Measurements from ENCODE around the gene AFG3L2. TPM values are rescaled to one million over a fixed set of nuclear protein-coding genes. Genes with fewer than 3 reads are reported as not detected.

AFG3L2 gene
- total RNA-seq, 6 experiments from 2014 or later = 35.2 to 44.4 (median 39.0) TPM

DNA sequence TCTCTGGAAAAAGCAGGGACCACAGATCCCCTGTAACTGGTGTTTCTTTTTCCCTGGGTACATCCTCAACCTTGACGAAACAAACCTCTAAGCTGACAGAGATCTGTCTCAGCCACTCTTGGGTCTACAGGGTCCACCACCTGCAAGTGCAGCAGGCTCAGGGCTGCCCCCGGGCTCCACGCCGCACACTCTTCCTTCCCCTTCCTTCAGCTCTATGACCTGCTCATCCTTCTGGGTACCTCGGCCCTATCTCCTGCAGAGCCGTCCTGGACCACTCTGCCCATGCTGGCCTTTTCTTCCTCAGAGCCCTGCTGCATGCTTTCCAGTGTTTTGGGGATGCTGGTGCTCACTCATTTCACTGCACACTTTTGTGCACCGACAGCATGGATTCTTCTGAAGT lies 41.5 kb downstream of the AFG3L2 start:
- H3K4me1 Mint-ChIP-seq (ENCODE audit: low read depth) = peaks cover 25% of the 10 kb centered on the region
- H3K36me3 Mint-ChIP-seq (ENCODE audit: low read depth) = peaks cover 32% of the 10 kb centered on the region
- H3K27me3 Mint-ChIP-seq (ENCODE audit: insufficient read depth) = peaks cover 5% of the 10 kb centered on the region; the same call in 1 of the 2 replicates
- no peak overlapping the region for H3K27ac Mint-ChIP-seq
- TF ChIP-seq, protein P1, sequence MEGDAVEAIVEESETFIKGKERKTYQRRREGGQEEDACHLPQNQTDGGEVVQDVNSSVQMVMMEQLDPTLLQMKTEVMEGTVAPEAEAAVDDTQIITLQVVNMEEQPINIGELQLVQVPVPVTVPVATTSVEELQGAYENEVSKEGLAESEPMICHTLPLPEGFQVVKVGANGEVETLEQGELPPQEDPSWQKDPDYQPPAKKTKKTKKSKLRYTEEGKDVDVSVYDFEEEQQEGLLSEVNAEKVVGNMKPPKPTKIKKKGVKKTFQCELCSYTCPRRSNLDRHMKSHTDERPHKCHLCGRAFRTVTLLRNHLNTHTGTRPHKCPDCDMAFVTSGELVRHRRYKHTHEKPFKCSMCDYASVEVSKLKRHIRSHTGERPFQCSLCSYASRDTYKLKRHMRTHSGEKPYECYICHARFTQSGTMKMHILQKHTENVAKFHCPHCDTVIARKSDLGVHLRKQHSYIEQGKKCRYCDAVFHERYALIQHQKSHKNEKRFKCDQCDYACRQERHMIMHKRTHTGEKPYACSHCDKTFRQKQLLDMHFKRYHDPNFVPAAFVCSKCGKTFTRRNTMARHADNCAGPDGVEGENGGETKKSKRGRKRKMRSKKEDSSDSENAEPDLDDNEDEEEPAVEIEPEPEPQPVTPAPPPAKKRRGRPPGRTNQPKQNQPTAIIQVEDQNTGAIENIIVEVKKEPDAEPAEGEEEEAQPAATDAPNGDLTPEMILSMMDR (IDR thresholded peaks at IDR 0.05) = no peak
- H3K9me3 Mint-ChIP-seq = no peaks in the 10 kb centered on the region
- no peak for DNase-seq
- no peak overlapping the region for H3K4me3 Mint-ChIP-seq

GRCh38 chr18:12334863-12335262 lies 42.2 kb downstream of the AFG3L2 start:
- Mint-ChIP-seq H3K27ac (no peak overlapping the region), H3K36me3 (ENCODE audit: low read depth) (peaks cover 34% of the 10 kb centered on the region), H3K9me3 (no peaks in the 10 kb centered on the region), H3K4me1 (ENCODE audit: low read depth) (peaks cover 25% of the 10 kb centered on the region), H3K4me3 (no peak overlapping the region), H3K27me3 (ENCODE audit: insufficient read depth) (peaks cover 5% of the 10 kb centered on the region)
- TF ChIP-seq, protein P1 (IDR thresholded peaks at IDR 0.05) = no peak
- DNase-seq = no peak

GRCh38 chr18:12334366-12334808 lies 42.6 kb downstream of the AFG3L2 start:
- Mint-ChIP-seq H3K4me1 (ENCODE audit: low read depth) (peaks cover 25% of the 10 kb centered on the region), H3K27ac (no peak overlapping the region), H3K9me3 (no peaks in the 10 kb centered on the region), H3K27me3 (ENCODE audit: insufficient read depth) (peaks cover 6% of the 10 kb centered on the region), H3K36me3 (ENCODE audit: low read depth) (peaks cover 39% of the 10 kb centered on the region), H3K4me3 (no peak overlapping the region)
- no peak for DNase-seq
- TF ChIP-seq, protein P1 (IDR thresholded peaks at IDR 0.05) = no peak

DNA sequence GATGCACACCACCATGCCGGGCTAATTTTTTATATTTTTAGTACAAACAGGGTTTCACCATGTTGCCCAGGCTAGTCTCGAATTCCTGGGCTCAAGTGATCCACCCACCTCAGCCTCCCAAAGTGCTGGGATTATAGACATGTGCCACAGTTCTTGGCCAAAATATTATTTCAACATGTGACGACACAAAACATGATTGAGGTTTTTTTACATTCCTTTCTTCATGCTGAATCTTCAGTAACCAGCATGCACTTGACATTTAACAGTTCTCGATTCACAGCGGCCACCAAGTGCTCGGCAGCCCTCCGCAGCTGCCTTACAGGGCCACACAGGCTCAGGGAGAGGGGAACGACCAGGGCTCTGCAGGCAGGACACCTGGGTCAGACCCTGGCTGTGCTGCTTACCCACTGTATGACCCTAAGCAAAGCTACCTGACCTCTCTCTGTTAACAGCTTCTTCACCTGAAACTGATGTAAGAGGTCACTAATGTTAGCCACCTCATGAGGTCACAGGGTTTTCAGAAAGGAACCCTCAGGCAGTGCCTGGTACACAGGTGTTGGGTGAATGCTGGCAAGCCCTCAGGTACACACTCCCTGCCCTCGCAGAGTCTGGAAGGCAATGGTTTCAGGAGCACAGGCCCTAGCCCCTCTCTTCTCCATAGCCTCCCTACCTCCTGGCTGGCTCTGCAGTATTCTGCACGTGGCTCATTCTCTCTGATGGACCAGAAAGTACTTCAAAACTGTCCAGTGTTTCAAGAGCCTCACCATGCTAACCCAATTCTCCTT lies 43.3 kb downstream of the AFG3L2 start:
- Mint-ChIP-seq H3K27ac (no peak overlapping the region), H3K27me3 (ENCODE audit: insufficient read depth) (peaks cover 6% of the 10 kb centered on the region), H3K4me1 (ENCODE audit: low read depth) (peaks cover 25% of the 10 kb centered on the region), H3K4me3 (no peak overlapping the region), H3K9me3 (no peaks in the 10 kb centered on the region), H3K36me3 (ENCODE audit: low read depth) (peaks cover 39% of the 10 kb centered on the region)
- DNase-seq = no peak
- TF ChIP-seq, protein P1 (IDR thresholded peaks at IDR 0.05) = no peak

DNA sequence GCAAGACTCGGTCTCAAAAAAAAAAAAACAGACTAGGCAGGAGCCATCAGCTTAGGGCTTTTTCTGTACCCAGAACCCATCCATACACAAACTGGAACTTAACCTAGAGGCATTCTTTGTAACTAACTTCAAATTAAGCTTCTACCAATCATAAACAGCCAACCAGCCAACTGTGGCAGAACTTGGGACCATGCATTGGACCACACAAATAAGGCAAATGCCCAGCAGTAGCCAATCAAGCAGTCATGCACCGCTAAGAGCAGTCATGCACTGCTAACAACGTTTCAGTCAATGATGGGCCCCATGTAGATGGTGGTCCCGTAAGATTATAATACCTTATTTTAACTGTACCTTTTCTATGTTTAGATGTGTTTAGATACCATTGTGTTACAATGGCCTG lies 46.3 kb downstream of the AFG3L2 start:
- no peak overlapping the region for H3K27ac Mint-ChIP-seq

More for the DNA sequence above, 46.3 kb downstream of the AFG3L2 start:
- TF ChIP-seq, protein P1 (IDR thresholded peaks at IDR 0.05) = no peak
- Mint-ChIP-seq H3K27me3 (ENCODE audit: insufficient read depth) (peaks cover 21% of the 10 kb centered on the region), H3K4me3 (no peak overlapping the region), H3K4me1 (ENCODE audit: low read depth) (peaks cover 14% of the 10 kb centered on the region), H3K36me3 (ENCODE audit: low read depth) (peaks cover 45% of the 10 kb centered on the region), H3K9me3 (no peaks in the 10 kb centered on the region)
- DNase-seq = no peak
